BLaER1 (cell line): ENCODE results near the gene DENND1A.

Source experiments
- H3K27ac ChIP-seq: shearing (Covaris generic); formaldehyde crosslinking; 2 replicates; pipeline ENCODE4 v1.8.1; 2022
- H3K27me3 ChIP-seq: shearing (Covaris generic); formaldehyde crosslinking; 2 replicates; pipeline ENCODE4 v1.8.1; 2022
- H3K36me3 ChIP-seq: shearing (Covaris generic); formaldehyde crosslinking; 2 replicates; pipeline ENCODE4 v1.8.1; 2022
- H3K4me1 ChIP-seq: shearing (Covaris generic); formaldehyde crosslinking; 2 replicates; pipeline ENCODE4 v1.8.1; 2022
- H3K4me2 ChIP-seq: shearing (Covaris generic); formaldehyde crosslinking; 2 replicates; pipeline ENCODE4 v1.8.1; 2022
- H3K4me3 ChIP-seq: shearing (Covaris generic); formaldehyde crosslinking; 2 replicates; pipeline ENCODE4 v1.8.1; 2022
- H3K9ac ChIP-seq: shearing (Covaris generic); formaldehyde crosslinking; 2 replicates; pipeline ENCODE4 v1.8.1; 2022
- H3K9me3 ChIP-seq: shearing (Covaris generic); formaldehyde crosslinking; 2 replicates; pipeline ENCODE4 v1.8.1; 2022
- H4K20me1 ChIP-seq: shearing (Covaris generic); formaldehyde crosslinking; 2 replicates; pipeline ENCODE4 v1.8.1; 2022
- Cebpa-rat ChIP-seq: shearing (Covaris generic); IDR thresholded peaks from 2 replicates; pipeline ENCODE4 v1.8.1; 2022

Gene DENND1A

DNA sequence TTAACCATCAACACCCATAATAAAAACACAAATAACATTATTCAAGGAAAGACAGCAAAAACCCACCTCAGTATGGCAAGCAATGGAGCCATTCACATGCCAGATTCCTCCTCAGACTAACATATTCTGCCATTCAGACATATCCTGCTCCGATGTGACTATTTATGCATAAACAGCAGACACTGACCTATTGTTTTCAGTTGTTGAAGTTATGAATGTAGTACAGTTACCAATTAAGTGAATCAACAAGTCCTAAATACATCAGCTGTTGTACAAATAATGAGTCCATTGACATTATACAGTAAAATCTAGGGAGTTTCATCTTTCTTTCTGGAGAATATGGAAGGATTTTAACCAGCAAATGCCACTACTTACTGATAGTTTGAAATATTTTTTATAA lies 131.7 kb downstream of the DENND1A start:
- Histone ChIP-seq H3K4me3 (no peak overlapping the region), H3K27ac (no peak overlapping the region), H3K9me3 (peaks cover 4% of the 10 kb centered on the region; the same call in 1 of the 2 replicates), H3K9ac (no peak overlapping the region), H3K4me2 (no peak overlapping the region), H3K27me3 (no peaks in the 10 kb centered on the region), H3K4me1 (no peaks in the 10 kb centered on the region), H3K36me3 (no peaks in the 10 kb centered on the region), H4K20me1 (peaks cover 24% of the 10 kb centered on the region; the same call in 1 of the 2 replicates)
- TF ChIP-seq Cebpa-rat, result no peak

DNA sequence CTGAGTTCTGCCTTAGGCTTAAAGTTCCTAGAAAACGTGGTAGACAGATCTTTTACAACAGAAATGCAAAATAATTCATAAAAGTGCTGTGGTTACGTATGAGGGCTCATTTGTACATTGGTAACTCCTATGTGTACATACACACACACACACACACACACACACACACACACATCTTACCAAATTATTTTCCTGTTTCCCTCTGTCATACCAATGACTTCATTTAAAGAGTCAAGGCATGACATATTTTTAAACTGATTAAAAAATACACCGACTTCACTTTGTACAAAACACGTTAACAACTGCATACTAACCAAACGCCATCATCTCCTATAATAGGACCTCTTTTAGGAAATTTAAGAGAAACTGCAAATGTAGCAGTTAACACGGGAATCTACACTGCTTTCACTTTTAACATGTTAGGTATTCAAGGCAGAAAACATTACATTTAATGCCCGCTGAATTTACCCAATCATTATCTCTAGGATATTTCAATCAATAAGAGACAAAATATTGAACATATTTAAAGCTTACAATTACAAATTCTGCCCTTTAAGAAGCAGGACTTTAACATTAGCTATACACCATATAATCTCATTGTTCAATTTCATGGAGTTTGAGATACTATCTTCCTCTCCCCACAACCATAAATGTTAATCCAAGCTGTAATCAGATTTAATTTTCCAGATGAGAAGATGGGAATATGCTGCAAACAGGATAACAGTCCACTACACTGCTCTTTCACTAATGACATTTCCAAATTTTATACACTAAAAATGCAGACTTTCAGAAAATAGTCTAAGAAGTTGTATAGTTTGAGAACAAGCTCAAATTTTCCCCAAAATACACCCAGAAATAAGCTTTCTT lies 133.1 kb downstream of the DENND1A start:
- no peak for TF ChIP-seq Cebpa-rat
- peak overlapping the region; percentile 26 for H3K4me2 ChIP-seq

DNA sequence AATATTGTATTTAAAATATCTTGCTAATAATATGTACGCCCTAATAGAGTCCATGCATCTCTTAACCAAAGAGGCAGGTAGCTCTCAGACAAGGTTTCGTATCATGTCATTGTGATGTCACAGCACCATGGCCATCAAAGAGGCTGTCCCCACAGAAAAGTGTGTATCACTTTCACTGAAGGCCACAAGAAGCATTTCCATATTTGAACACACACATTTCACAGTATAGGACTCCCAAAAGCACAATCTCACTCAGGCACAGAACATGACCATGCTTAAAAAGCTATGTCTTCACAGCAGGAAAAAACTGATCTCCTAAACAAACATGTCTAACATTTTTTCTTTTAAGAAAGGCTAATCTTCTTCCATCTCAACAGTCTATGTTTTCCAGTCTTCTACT lies 133.8 kb downstream of the DENND1A start:
- no peaks in the 10 kb centered on the region for H3K4me1 ChIP-seq
- H3K27ac ChIP-seq, result no peak overlapping the region
- H3K36me3 ChIP-seq, result no peaks in the 10 kb centered on the region
- H3K4me2 ChIP-seq, result no peak overlapping the region
- H3K4me3 ChIP-seq, result no peak overlapping the region
- TF ChIP-seq Cebpa-rat, result no peak
- H3K9me3 ChIP-seq, result peaks cover 4% of the 10 kb centered on the region; the same call in 1 of the 2 replicates
- H4K20me1 ChIP-seq, result peaks cover 24% of the 10 kb centered on the region; the same call in 1 of the 2 replicates
- H3K27me3 ChIP-seq, result no peaks in the 10 kb centered on the region
- no peak overlapping the region for H3K9ac ChIP-seq

More for the DNA sequence above, 133.1 kb downstream of the DENND1A start:
- no peak overlapping the region for H3K4me3 ChIP-seq
- H3K27ac ChIP-seq, result no peak overlapping the region
- peaks cover 4% of the 10 kb centered on the region; the same call in 1 of the 2 replicates for H3K9me3 ChIP-seq
- H3K36me3 ChIP-seq, result no peaks in the 10 kb centered on the region
- H3K27me3 ChIP-seq, result no peaks in the 10 kb centered on the region
- H3K4me1 ChIP-seq, result no peaks in the 10 kb centered on the region
- no peak overlapping the region for H3K9ac ChIP-seq
- H4K20me1 ChIP-seq, result peaks cover 24% of the 10 kb centered on the region; the same call in 1 of the 2 replicates

DNA sequence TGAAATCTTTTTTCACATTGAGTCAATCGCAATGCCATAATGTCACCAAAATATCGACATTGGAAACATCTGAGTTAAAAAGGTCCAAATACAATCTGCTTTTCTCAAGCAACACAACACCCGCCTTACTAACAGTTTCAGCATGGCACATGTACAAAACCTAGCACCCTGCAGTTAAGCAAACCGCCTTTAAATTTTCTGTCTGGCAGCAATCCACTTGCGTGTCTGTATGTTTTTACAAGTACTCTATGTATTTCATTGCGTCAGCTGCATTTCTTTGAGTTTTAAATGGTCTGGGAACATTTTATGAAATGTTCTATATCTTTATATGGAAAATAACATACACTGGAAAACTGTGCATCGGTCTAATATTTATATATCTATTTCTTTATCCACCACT lies 134.6 kb downstream of the DENND1A start:
- H3K36me3 ChIP-seq, result no peaks in the 10 kb centered on the region
- H3K4me3 ChIP-seq, result no peak overlapping the region
- peaks cover 4% of the 10 kb centered on the region; the same call in 1 of the 2 replicates for H3K9me3 ChIP-seq
- no peaks in the 10 kb centered on the region for H3K27me3 ChIP-seq
- no peak overlapping the region for H3K27ac ChIP-seq
- no peak overlapping the region for H3K4me2 ChIP-seq
- H3K4me1 ChIP-seq, result no peaks in the 10 kb centered on the region
- no peak for TF ChIP-seq Cebpa-rat
- peaks cover 24% of the 10 kb centered on the region; the same call in 1 of the 2 replicates for H4K20me1 ChIP-seq
- H3K9ac ChIP-seq, result no peak overlapping the region

DNA sequence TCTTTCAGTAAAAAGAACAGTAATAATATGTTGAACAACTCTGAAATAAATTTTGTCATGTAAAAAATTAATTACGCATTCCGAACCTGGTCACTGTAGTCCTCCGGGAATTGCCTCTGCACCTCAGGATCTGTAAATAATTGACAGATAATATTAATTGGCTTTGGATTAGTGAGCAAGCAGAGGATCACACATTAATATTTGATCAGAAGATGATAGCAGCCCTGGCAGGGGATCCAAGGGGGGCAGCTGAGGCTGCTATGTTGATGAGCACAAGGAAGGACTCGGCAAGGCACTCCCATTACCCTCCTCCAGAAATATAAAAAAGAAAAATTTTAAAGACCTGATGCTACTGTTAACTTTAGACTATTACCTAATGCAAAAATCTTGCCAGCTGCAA lies 137.4 kb downstream of the DENND1A start:
- no peak overlapping the region for H3K4me2 ChIP-seq
- peaks cover 13% of the 10 kb centered on the region; the same call in 1 of the 2 replicates for H4K20me1 ChIP-seq
- TF ChIP-seq Cebpa-rat, result no peak
- no peak overlapping the region for H3K4me3 ChIP-seq
- no peaks in the 10 kb centered on the region for H3K27me3 ChIP-seq
- H3K36me3 ChIP-seq, result no peaks in the 10 kb centered on the region
- H3K4me1 ChIP-seq, result no peaks in the 10 kb centered on the region
- no peak overlapping the region for H3K9ac ChIP-seq
- no peak overlapping the region for H3K27ac ChIP-seq
- peaks cover 4% of the 10 kb centered on the region; the same call in 1 of the 2 replicates for H3K9me3 ChIP-seq

GRCh38 chr9:123789554-123790292 lies 140.2 kb downstream of the DENND1A start:
- Histone ChIP-seq H3K27ac (no peak overlapping the region), H4K20me1 (peaks cover 7% of the 10 kb centered on the region; the same call in 1 of the 2 replicates), H3K36me3 (no peaks in the 10 kb centered on the region), H3K4me2 (no peak overlapping the region), H3K27me3 (no peaks in the 10 kb centered on the region), H3K9ac (no peak overlapping the region), H3K4me3 (no peak overlapping the region), H3K9me3 (peaks cover 4% of the 10 kb centered on the region; the same call in 1 of the 2 replicates), H3K4me1 (no peaks in the 10 kb centered on the region)
- no peak for TF ChIP-seq Cebpa-rat

GRCh38 chr9:123787416-123787815 lies 142.5 kb downstream of the DENND1A start:
- no peak overlapping the region for H3K4me2 ChIP-seq
- no peak overlapping the region for H3K4me3 ChIP-seq

DNA sequence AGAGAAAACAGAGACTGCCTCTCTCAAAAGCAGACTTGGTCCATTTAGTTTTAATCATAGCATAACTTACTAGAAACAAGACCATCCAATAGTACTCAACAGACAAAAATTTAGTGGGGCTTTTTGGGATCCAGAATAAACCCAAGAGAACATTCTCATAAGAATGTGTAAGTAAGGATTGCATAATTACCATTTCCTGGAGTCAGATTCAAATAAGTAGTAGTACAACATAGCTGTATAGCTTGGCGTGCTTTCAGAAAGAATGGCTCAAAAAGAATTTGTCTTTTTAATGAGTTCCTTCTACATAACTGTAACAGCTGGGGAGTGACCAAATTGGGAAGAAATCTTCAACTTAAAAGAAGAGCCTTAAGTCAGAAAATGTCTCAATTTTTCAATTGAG lies 145.4 kb downstream of the DENND1A start:
- TF ChIP-seq Cebpa-rat, result no peak
- Histone ChIP-seq H3K27me3 (no peaks in the 10 kb centered on the region), H3K9ac (no peak overlapping the region), H3K27ac (no peak overlapping the region), H4K20me1 (no peaks in the 10 kb centered on the region), H3K36me3 (no peaks in the 10 kb centered on the region), H3K4me1 (no peaks in the 10 kb centered on the region), H3K4me2 (no peak overlapping the region), H3K9me3 (no peaks in the 10 kb centered on the region), H3K4me3 (no peak overlapping the region)

More at GRCh38 chr9:123787416-123787815, 142.5 kb downstream of the DENND1A start:
- H3K9ac ChIP-seq, result no peak overlapping the region
- no peaks in the 10 kb centered on the region for H3K36me3 ChIP-seq
- H3K4me1 ChIP-seq, result no peaks in the 10 kb centered on the region
- H3K9me3 ChIP-seq, result no peaks in the 10 kb centered on the region
- no peaks in the 10 kb centered on the region for H3K27me3 ChIP-seq
- no peaks in the 10 kb centered on the region for H4K20me1 ChIP-seq
- no peak for TF ChIP-seq Cebpa-rat
- H3K27ac ChIP-seq, result no peak overlapping the region

- Histone ChIP-seq H3K4me1 (peaks cover 13% of the 10 kb centered on the region; the same call in 1 of the 2 replicates), H4K20me1 (no peaks in the 10 kb centered on the region; the same call in 1 of the 2 replicates), H3K9ac (no peak overlapping the region), H3K4me2 (no peak overlapping the region), H3K9me3 (no peaks in the 10 kb centered on the region), H3K27me3 (no peaks in the 10 kb centered on the region), H3K4me3 (no peak overlapping the region), H3K36me3 (no peaks in the 10 kb centered on the region), H3K27ac (no peak overlapping the region)
- TF ChIP-seq Cebpa-rat, result no peak
These were observed 151.6 kb downstream of the DENND1A start for GRCh38 chr9:123778232-123778902.
